ENCODE results near the gene CXCL14.

The CXCL14 gene

GRCh38 chr5:135596157-135596763 lies 17.5 kb upstream of the CXCL14 start:
- no peak for DNase-seq

DNA sequence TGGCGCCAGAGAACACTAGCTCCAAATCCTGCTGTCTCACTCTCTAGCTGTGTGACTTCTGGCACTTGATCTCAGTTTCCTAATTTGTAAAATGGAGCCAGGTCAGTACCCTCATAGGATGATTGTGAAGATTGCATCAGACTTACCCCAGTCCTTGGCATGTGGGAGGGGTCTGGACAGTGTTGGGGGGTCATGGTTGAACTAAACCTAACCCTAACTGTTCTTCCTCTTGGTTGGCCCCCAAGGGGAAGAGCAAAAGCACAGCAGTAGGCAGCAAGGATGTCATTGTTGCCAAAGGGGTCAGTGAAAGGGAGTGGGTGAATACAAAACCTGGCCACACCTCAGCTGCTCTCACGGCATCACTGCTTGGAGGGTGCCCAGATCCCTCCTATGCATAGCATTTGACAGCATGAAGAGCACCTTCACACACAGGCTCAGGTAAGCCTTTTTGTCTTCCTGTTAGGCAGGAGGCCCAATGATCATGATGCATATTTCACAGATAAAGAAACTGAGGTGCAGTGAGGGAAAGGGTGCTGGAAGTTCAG lies 15.7 kb upstream of the CXCL14 start:
- DNase-seq = no peak

GRCh38 chr5:135593886-135594285 lies 15.1 kb upstream of the CXCL14 start:
- no peak for DNase-seq

DNA sequence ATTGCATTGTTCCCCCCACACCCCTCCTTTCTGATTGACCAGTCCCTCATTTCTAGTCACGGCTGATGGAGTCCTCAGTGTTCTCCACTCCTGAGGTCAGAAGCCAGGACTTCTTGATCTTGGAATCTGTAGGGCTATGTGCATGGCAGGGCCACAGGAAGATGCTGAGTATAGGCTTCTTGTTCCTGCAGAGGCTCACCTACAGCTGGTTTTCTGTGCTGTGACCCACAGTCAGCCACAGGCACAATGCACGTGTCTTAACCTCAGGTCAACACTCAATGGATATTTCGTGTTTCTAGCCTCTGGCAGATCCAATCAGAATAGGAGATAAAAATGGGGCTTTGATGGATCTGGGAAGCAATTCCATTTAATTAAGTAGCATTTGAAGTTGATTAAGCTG lies 14.3 kb upstream of the CXCL14 start:
- no peak for DNase-seq

DNA sequence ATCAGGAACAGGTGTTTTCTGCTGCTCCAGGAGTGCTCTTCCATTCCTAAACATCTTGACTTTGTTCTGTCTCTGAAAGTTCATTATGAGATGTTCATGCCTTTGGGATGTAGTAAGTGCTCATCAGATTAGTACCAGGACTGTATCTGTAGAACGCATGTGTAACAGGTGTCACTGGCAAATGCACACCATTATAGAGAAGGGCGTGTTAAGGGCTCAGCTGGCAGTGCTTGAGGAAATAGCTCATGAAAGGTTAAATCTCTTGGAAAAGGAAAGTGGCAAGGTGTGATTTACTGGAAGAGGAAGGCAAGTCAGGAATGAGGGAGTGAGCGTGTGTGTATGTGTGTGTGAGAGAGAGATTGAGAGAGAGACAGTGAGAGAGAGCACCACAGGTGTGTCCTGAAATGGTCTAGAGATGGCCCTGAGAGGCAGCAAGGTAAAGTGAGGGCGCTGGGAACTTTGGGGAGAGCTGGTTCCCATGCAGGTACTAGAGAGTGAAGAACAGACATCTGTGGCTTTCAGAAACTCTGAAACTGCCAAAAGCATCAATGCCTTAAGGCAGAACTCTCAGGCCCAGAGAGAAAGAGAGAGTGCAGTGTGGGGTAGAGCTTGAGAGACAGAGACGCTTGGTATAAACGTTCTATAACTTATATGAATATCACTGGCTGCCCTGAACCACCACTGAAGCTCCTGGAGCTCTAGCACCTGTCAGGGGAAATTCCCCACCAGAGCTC lies 13.7 kb upstream of the CXCL14 start:
- no peak for DNase-seq

GRCh38 chr5:135591277-135591676 lies 12.5 kb upstream of the CXCL14 start:
- DNase-seq = no peak

DNA sequence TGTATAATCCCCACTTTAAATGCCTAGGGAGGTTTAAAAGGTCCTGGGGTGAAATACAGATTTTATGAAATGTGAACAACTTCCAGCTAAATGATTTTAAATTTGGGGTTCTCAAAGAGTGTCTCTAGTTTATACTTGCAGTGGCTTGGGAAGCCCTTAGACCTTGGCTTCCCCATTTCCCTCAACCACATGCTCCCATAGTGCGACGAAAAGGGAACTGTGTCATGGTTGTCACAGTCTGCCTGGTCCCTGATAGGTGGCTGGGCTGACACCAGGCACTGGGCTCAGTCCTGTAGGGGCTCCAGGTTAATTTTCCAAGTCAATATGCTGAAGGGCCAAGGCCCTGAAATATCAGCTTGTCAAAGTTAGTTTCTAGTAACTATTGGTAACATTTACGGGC lies 10.4 kb upstream of the CXCL14 start:
- no peak for DNase-seq

DNA sequence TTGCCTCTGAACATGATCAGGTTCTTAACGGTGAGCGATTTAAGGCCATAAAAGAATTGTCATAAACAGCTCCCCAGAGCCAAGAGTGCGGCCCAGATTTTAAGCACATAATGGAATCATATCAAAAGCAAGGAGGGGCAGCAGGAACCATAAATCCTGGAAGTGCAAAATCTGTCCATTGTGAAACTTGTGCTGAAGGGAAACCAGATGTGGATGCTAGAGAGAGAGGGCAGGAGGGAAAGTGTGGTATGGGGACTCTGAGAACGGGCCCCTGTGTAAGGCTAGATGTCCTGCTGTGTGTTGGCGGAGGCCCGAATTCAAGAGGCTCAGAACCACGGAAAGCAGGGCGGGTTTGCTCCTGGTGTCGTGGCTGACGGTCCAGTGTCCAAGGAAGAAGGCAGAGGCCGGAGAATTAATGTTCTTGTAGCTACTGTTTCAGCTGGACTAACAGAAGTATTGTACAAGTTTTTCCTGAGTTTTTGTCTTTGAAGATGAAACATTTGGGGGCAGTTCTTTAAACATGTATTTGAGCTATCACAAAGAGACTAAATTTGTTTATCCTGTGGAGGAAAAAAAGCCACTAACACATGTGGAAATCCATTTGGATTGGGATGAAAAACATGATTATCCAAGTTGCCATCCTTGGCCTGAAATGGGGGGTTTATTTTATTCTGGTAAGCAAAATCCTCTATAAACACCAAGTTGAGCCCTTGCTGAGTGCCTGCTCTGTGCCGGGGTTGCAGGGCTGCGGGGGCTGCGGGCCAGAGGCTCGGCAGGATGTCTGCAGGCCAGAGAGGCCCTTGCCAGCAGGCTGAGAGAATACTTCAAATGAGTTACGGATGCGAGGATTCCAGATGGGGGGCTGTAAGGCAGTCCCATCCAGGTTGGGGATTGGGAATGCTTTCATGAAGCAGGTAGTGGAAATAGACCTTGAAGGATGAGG lies 9.2 kb upstream of the CXCL14 start:
- no peak for DNase-seq

DNA sequence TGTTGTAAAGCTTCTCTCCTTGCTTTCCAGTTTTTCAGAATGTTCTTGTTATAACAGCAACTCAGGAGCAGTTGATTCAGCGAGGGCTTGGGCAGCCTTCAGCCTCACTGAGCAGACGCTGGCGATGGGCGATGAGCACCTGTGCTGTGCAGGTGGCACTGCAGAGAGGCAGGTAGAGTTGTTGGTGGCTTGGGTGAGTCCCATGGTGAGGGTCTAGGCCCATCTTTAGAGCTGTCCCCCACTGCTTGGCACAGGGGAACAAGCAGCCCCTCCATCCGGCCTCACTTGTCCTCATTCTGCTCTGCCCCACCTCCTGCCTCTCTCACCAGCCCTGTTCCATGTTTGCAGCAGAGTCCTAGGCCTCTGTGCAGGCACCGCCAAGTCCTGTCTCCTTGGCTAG lies 6.1 kb upstream of the CXCL14 start:
- no peak for DNase-seq

DNA sequence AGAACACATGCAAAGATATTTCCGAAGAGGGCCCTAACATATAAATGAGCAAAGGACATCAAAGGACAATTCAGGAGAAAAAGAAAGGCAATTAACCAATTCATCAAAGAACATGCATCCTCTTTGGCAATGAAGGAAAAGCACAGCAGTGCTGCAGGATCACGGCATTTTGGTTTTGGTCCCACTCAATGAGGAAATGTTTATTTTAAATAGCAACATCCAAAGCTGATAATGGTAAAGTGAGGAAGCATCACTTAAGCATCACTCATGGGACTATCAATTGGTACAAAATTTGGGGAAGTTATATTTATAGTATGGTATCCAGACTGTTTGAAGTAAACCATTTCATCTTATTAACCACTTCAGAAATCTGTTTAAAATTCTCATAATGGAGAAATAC lies 5.5 kb upstream of the CXCL14 start:
- DNase-seq = no peak

DNA sequence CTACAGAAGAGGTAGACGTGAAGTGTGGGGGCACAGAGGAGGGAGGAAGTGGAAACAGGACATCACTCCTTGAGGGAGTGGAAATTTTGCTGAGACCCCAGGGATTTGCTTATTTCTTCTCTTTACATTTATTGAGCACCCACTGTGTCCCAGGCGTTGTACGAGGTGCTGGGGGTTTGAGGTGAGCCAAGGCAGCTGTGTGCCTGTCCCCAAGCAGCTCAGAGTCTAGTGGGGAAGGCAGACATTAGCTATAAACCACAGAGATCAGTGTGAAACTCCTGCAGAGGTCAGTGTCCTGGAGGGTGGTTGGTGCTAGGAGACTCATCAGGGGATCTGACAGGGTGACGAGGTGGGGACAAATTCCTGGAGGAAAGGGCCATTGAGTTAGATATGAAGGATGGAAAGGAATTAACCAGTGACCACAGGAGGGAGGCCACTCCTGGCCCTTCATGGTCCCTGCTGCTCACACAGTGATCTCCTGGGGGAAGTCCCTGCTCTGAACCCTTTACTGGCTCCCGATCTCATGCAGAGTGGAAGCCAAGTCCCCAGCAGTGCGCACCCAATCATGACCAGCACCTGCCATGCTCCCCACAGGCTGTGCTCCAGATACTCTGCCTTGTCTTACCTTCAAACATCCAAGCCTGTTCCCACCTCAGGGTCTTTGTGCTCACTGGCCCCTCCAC lies 3.4 kb upstream of the CXCL14 start:
- DNase-seq = no peak

DNA sequence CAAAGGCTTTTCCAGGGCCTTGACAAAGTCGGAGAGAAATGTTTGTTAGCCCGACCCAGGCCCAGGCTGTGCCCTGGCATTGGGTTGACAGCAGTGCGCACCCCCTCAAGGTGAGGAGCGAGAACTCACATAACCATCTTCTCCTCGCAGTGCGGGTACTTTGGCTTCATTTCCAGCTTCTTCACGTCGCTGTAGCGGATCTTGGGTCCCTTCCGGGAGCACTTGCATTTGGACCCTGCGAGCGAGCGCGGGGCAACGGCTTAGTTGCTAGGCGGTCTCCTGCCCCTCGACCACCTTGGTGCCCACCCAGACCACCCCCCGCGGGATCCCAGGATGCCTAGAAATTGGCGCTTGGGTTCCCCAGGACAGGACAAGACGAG lies 496 bp downstream of the CXCL14 start:
- no peak for DNase-seq

- no peak for DNase-seq
Measured at GRCh38 chr5:135577421-135577820, 1.4 kb downstream of the CXCL14 start.

DNA sequence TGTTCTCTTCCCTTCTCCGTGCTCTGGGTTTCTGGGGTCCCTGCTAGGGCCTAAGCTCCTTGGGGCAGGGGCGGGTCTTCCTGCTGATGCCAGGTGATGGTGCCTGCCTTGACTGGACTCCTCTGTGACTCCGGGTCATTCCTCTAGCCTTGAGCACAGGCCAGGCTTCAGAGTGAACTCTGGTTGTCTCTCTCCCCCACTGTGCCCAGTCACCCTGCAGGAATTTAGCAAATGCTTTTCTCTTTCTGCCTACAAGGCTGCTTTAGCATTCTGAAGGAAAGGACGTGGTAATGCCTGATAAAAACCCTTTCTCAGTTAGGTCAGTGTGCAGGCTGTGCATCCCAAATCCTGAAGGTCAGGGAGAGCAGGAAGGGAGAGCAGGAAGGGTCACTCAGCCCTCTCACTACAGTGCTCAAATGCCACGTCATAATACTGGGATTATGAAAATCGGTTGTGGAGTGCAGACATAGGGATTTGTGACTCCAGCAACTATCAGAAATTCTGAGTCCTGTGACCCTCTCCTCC lies 2.7 kb downstream of the CXCL14 start:
- no peak for DNase-seq

DNA sequence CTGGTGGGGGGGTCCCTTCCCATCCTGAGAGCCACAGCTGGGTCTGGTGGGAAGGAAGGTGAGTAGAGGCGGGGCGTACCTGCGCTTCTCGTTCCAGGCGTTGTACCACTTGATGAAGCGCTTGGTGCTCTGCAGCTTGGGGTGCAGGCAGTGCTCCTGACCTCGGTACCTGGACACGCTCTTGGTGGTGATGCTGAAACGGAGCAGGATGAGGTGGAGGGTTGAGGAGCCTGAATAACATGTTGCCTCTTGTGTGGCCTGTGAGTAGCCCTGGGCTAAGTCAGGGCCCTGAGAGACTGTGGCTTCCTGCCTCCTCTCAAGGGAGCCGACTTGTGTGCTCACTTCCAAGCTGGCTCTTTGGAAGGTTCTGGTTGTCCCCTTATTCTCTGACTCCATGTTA lies 4.3 kb downstream of the CXCL14 start:
- no peak for DNase-seq

DNA sequence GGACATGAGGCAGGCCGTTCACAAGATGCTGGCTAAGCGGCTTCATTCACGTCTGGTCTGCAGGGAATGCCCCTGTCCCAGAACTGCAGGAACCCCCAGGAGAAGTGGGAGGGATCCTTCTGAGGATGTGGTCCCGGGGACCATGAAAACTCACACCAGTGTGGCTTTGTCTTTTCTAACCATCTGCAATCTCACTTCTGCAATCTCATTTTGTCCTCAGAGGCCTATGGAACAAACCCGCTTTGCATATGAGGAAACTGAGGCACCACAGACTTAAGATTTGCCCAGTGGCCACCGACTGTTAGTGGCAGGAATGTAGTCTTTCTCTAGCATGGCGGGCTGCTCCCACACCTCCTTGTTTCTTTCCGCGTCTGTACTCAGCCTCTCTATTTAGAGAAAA lies 6.9 kb downstream of the CXCL14 start:
- no peak for DNase-seq

DNA sequence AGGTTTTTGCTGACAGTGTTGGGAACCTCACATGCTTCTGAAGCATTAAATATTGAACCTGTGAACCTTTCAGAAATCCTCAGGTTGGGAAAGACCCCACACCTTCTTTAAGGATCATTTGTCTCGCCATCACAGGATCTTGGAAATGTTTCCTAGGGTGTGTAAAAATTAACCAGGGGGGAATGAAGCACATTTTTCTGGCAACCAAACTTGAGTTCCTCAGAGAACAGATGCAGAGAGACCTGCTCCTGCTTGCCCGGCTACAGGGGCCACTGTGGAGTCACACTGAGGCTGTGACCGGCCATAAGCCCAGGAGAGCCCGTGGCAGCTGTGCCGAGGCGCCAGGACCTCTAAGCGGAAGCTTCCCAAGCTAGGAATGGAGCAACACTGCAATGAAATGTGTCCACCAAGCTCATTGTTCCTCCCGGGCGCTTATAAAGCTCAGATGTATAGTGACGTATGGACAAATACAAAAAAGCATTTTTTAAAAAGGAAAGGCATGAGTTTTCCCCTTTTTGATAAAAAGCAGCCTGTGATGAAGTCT lies 7.7 kb downstream of the CXCL14 start:
- no peak for DNase-seq

DNA sequence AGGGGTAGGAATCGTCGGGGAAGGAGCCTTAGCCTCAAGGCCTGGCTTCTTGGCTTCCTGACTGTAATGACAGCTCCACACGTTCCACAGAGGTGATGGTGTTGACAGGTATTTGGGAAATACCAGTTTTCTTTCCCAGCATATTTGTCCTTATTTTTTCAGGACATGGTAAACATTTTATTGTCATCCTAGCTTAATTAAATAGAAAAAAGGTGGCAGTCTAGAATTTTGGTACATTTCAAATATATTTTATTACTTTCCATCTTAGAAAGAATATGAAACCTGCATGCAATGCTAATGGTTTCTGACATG lies 8.4 kb downstream of the CXCL14 start:
- no peak for DNase-seq

DNA sequence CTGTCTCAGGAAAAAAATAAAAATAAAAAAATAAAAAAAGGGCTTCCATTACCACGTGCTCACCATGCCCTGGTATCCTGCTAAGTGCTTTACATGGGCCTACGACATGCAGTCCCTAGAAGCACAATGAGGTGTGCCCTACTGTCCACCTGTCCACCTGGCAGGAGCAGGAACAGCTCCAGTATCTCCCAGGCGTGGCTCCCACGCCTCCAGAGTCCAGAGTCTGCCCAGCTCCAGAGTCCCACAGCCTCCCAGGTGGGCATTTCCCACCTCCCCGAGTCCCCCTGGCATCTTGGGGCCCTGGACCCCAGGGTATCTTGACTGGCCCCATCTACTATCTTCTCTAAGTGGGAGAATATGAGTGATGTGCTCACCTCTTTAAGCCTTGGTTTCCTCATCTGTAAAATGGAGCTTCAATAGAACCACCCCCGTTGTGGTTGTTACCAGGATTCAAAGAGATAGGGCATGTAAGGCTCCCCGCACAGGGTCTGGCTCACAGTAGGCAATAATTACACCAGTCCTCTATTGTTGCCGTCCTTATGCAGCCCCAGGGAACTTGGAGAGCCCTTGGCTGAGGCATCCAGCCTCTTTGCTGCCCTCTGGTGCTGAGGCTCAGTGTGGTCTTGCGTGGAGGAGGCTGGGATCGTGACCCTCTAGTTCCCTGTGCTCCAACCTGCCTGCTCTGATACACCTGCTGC lies 8.9 kb downstream of the CXCL14 start:
- DNase-seq = no peak

DNA sequence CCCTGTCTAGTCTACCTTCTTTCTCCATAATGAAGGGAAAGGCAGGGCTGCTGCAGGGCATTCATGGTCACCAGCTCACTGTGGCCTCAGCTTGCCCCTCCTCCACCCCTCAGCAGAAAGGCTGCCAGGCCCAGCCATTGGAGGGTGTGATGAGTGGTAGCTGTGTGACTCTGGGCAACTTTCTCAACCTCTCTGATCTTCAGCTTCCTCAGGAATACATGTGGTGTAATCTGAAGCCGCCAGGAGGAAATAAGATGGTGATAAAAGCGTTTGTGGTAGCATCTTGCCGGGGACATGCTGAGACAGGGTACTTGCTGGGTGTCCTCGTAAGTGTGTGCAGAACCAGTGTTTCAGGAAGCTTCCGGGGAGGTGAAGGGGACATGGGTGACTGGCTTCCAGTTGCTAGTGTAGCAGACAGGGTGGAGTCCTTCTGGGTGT lies 9.8 kb downstream of the CXCL14 start:
- DNase-seq = no peak

DNA sequence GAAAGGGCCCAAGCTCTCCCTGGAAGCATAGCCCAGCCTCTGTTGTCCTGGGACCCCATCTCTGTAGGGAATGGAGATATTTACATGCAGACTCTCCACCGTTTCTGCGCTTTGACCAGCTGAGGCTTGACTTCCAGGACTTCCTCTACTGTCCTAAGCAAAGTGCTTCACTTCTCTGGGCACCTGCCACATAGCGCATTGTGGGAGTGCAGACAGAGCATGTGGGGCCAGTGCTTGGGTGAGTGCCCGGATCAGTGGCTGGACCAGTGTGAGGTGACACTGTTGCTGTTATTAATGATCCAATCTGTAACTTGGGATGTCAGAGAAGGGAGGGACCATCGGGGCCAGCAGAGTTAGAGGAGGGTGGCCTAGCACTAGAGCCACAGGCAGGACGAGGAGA lies 10.5 kb downstream of the CXCL14 start:
- no peak for DNase-seq

DNA sequence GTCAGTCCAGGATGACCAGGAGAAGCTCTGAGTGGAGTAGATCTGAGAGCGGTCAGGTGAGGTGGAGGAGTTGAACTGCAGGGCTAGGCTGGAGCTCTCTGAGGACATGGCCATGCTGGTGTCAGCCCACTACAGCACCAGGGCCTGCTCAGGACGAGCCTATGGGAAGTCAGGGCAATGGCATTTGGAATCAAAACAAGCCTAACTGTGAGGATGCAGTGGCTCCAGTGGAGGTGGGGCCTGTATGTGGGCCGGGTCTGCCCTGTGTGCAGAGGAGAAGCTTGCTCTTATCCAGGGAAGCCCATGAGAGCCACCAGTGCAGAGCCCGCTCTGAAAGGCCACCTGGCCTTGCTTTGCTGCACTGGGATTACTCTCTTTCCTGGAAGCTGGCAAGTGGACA lies 11.1 kb downstream of the CXCL14 start:
- DNase-seq = no peak

Measured in stimulated activated CD4-positive, alpha-beta T cell treated with anti-CD3 and anti-CD28 coated beads, Interleukin-4, amount 100 ng/mL, for 24 hours (primary cell).